Fibroblast of lung (primary cell): ENCODE data around the gene RALGPS2. TPM values are rescaled to one million over a fixed set of nuclear protein-coding genes. Genes with fewer than 3 reads are reported as not detected.

Experiments
- DNase-seq, 2 donors: peaks; one replicate each; pipeline versions ENCODE4 v3.0.0 to v3.0.0-alpha.2; 2010; ENCODE audit warnings: low read depth in 2 of 2
- H2AFZ ChIP-seq: 2 replicates; pipeline ENCODE4 v1.5.1; 2012; ENCODE audit warnings: low read length, control low read depth, inconsistent platforms
- H3K27ac ChIP-seq: 2 replicates; pipeline ENCODE4 v1.5.1; 2011; ENCODE audit warnings: low read length, control low read depth; ENCODE audit not compliant: insufficient read depth
- H3K27me3 ChIP-seq: 2 replicates; pipeline ENCODE4 v1.5.1; 2011; ENCODE audit warnings: mild to moderate bottlenecking, low read length; ENCODE audit not compliant: control insufficient read depth, insufficient read depth
- H3K36me3 ChIP-seq: 2 replicates; pipeline ENCODE4 v1.5.1; 2011; ENCODE audit warnings: low read length; ENCODE audit not compliant: control insufficient read depth, insufficient read depth
- H3K4me1 ChIP-seq: 2 replicates; pipeline ENCODE4 v1.5.1; 2011; ENCODE audit warnings: low read length; ENCODE audit not compliant: control insufficient read depth, insufficient read depth; ENCODE audit errors: extremely low read depth
- H3K4me2 ChIP-seq: 2 replicates; pipeline ENCODE4 v1.5.1; 2011; ENCODE audit warnings: low read length, control low read depth; ENCODE audit not compliant: insufficient read depth; ENCODE audit errors: extremely low read depth
- H3K4me3 ChIP-seq, 4 experiments: fragments of 200-600 bp in 1 of 4; sonication (generic) in 1 of 4; replicated peaks in 1 of 4; 2 replicates each; pipeline ENCODE4 v1.5.1; 2011 to 2016; ENCODE audit warnings: low read length in 4 of 4, low read depth in 3 of 4, mild to moderate bottlenecking in 3 of 4, control low read depth in 2 of 4, inconsistent platforms in 1 of 4, mixed read lengths in 1 of 4; ENCODE audit not compliant: insufficient read depth in 1 of 4; ENCODE audit errors: control extremely low read depth in 1 of 4
- H3K79me2 ChIP-seq: 2 replicates; pipeline ENCODE4 v1.5.1; 2012; ENCODE audit warnings: mild to moderate bottlenecking, low read length, inconsistent platforms; ENCODE audit not compliant: control insufficient read depth, insufficient read depth
- H3K9ac ChIP-seq: 2 replicates; pipeline ENCODE4 v1.5.1; 2011; ENCODE audit warnings: mild to moderate bottlenecking, low read length, control low read depth; ENCODE audit not compliant: insufficient read depth
- H3K9me3 ChIP-seq: 2 replicates; pipeline ENCODE4 v1.5.1; 2012; ENCODE audit warnings: low read depth, low read length; ENCODE audit not compliant: control insufficient read depth, insufficient read depth
- H4K20me1 ChIP-seq: 2 replicates; pipeline ENCODE4 v1.5.1; 2011; ENCODE audit warnings: low read length; ENCODE audit not compliant: control insufficient read depth, insufficient read depth; ENCODE audit errors: extremely low read depth
- CTCF ChIP-seq, 2 donors: IDR thresholded peaks in 1 of 2; conservative IDR thresholded peaks in 1 of 2; 1 replicate in 1 of 2; 2 replicates in 1 of 2; pipeline ENCODE4 v1.5.1; 2011 to 2012; ENCODE audit warnings: low read length in 2 of 2, control low read depth in 1 of 2, inconsistent platforms in 1 of 2, low read depth in 1 of 2, mild to moderate bottlenecking in 1 of 2
- EZH2 ChIP-seq: IDR thresholded peaks from 2 replicates; pipeline ENCODE4 v1.5.1; 2012; ENCODE audit warnings: low read length, control low read depth, mild to moderate bottlenecking; ENCODE audit errors: missing control alignments
- polyA plus RNA-seq, 2 donors: library from polyadenylated mRNA; depleted of rRNA in 1 of 2; stranded (reverse) in 1 of 2; unstranded in 1 of 2; fragments of >200 nt; gene quantifications; 2 replicates each; pipeline ENCODE4 v1.2.1, GENCODE V29; 2011 to 2012; ENCODE audit warnings: missing spikeins in 1 of 2
- total RNA-seq: library from RNA; depleted of rRNA; stranded (reverse); fragments of >200 nt; gene quantifications from 2 replicates; pipeline ENCODE4 v1.2.1, GENCODE V29; 2014

Gene RALGPS2
- total and polyA plus RNA-seq, 2 donors (not counting 1 experiment from before 2014, with no cell fraction given) = 53.8 to 69.7 TPM

DNA sequence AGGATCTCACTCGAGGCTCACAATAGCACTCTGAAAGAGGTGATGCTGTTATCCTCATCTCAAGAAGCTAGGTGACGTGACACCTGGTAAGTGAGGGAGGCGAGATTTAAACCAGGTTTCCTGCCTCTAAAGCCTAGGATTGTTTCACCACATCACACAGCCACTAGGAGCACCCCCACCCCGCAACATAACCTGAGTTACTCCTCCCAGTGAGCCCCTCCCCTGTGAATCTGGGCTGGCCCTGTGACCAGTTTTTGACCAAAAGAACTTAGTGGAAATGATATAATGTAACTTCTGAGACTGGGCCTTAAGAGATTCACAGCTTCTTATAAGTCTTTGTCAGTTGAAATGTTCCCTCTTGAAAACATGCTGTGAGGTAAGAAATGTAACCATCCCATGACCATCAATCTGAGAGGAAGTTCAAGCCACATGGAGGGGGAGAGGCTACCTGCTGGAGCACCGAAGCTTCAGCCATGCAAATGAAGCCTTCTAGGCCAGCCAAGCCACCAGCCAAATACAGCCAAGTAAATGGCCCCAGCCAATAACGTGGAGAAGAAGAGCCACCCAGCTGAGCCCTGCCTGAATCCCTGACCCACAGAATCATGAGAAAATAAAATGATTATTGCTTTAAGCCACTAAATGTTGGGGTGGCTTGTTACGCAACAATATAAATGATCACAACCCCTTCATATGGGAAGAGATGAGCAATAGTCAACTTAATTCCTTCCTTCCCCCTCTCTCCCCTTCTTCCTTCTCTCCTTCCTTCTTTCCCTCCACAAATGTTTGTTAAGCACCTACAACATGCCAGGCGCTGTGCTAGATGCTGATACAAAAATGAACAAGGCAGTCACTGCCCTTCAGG lies 239.7 kb downstream of the RALGPS2 start:
- Histone ChIP-seq H2AFZ (no peak overlapping the region), H3K4me3 (no peak overlapping the region), H3K79me2 (no peaks in the 10 kb centered on the region), H3K4me1 (no peaks in the 10 kb centered on the region), H3K27ac (no peak overlapping the region), H3K4me2 (no peak overlapping the region), H4K20me1 (no peaks in the 10 kb centered on the region), H3K27me3 (no peaks in the 10 kb centered on the region), H3K36me3 (no peaks in the 10 kb centered on the region), H3K9ac (no peak overlapping the region), H3K9me3 (no peaks in the 10 kb centered on the region)
- no peak for DNase-seq
- TF ChIP-seq EZH2 (no peak), CTCF (conservative IDR thresholded peaks at IDR 0.05 in 1 of 2, IDR thresholded peaks at IDR 0.05 in 1 of 2; ENCODE audit: low read depth in 1 of 2, low read length in 2 of 2) (no peak)

GRCh38 chr1:178966312-178966711 lies 241.3 kb downstream of the RALGPS2 start:
- no peaks in the 10 kb centered on the region for H3K36me3 ChIP-seq
- no peaks in the 10 kb centered on the region for H3K4me1 ChIP-seq
- no peaks in the 10 kb centered on the region for H3K79me2 ChIP-seq
- H4K20me1 ChIP-seq = no peaks in the 10 kb centered on the region
- H3K4me3 ChIP-seq = no peak overlapping the region
- TF ChIP-seq EZH2 (no peak), CTCF (conservative IDR thresholded peaks at IDR 0.05 in 1 of 2, IDR thresholded peaks at IDR 0.05 in 1 of 2; ENCODE audit: low read depth in 1 of 2, low read length in 2 of 2) (no peak)
- H3K27me3 ChIP-seq = no peaks in the 10 kb centered on the region
- H2AFZ ChIP-seq = no peak overlapping the region
- no peak overlapping the region for H3K4me2 ChIP-seq
- H3K27ac ChIP-seq = no peak overlapping the region
- H3K9me3 ChIP-seq = no peaks in the 10 kb centered on the region
- DNase-seq = no peak
- H3K9ac ChIP-seq = no peak overlapping the region

GRCh38 chr1:178969226-178969987 lies 244.4 kb downstream of the RALGPS2 start:
- DNase-seq = no peak
- H3K9me3 ChIP-seq = no peaks in the 10 kb centered on the region
- no peak overlapping the region for H3K4me3 ChIP-seq
- H4K20me1 ChIP-seq = no peaks in the 10 kb centered on the region
- H3K27ac ChIP-seq = no peak overlapping the region
- H3K4me1 ChIP-seq = no peaks in the 10 kb centered on the region
- no peak overlapping the region for H3K4me2 ChIP-seq
- no peaks in the 10 kb centered on the region for H3K36me3 ChIP-seq
- H2AFZ ChIP-seq = no peak overlapping the region
- H3K9ac ChIP-seq = no peak overlapping the region
- H3K79me2 ChIP-seq = no peaks in the 10 kb centered on the region
- peaks cover 2% of the 10 kb centered on the region for H3K27me3 ChIP-seq
- TF ChIP-seq CTCF (conservative IDR thresholded peaks at IDR 0.05 in 1 of 2, IDR thresholded peaks at IDR 0.05 in 1 of 2; ENCODE audit: low read depth in 1 of 2, low read length in 2 of 2) (no peak), EZH2 (no peak)
